Measurements from ENCODE around the gene MKLN1. TPM values are rescaled to one million over a fixed set of nuclear protein-coding genes. Genes with fewer than 3 reads are reported as not detected.

Gene MKLN1
- total RNA-seq, 2 experiments from 2014 or later: 33.0 to 33.8 TPM

- Mint-ChIP-seq H3K4me1 (ENCODE audit: low read depth) (peaks cover 13% of the 10 kb centered on the region), H3K4me3 (no peak overlapping the region), H3K36me3 (no peaks in the 10 kb centered on the region), H3K9me3 (no peaks in the 10 kb centered on the region), H3K27me3 (peaks cover 4% of the 10 kb centered on the region), H3K27ac (no peak overlapping the region)
- CTCF ChIA-PET: no interaction called here
- DNase-seq: no peak
- POLR2A ChIA-PET: no interaction called here
- intact Hi-C loops (cut with micrococcal nuclease): no loop called here
Observed at GRCh38 chr7:131524115-131524514, 196.4 kb downstream of the MKLN1 start.

GRCh38 chr7:131524703-131525102 is 197.0 kb downstream of the MKLN1 start:
- H3K9me3 Mint-ChIP-seq: no peaks in the 10 kb centered on the region
- ChIA-PET CTCF (no interaction called here), POLR2A (no interaction called here)
- intact Hi-C loops (cut with micrococcal nuclease): no loop called here
- no peak overlapping the region for H3K4me3 Mint-ChIP-seq
- H3K27ac Mint-ChIP-seq: no peak overlapping the region
- peaks cover 13% of the 10 kb centered on the region for H3K4me1 Mint-ChIP-seq (ENCODE audit: low read depth)
- no peaks in the 10 kb centered on the region for H3K36me3 Mint-ChIP-seq
- peaks cover 4% of the 10 kb centered on the region for H3K27me3 Mint-ChIP-seq
- no peak for DNase-seq

GRCh38 chr7:131525820-131526219 is 198.1 kb downstream of the MKLN1 start:
- no peaks in the 10 kb centered on the region for H3K9me3 Mint-ChIP-seq
- H3K36me3 Mint-ChIP-seq: no peaks in the 10 kb centered on the region
- H3K27ac Mint-ChIP-seq: no peak overlapping the region
- DNase-seq: no peak
- peaks cover 4% of the 10 kb centered on the region for H3K27me3 Mint-ChIP-seq
- H3K4me1 Mint-ChIP-seq (ENCODE audit: low read depth): peaks cover 13% of the 10 kb centered on the region
- ChIA-PET POLR2A (no interaction called here), CTCF (interaction anchor here (1.0 kb wide), 1 partner anchor 13 kb away, joined by 3 read pairs; no protein-coding TSS in a partner anchor)
- intact Hi-C loops (cut with micrococcal nuclease): no loop called here
- no peak overlapping the region for H3K4me3 Mint-ChIP-seq

- ChIA-PET POLR2A (no interaction called here), CTCF (interaction anchor here (1.2 kb wide), 1 partner anchor 13 kb away, joined by 4 read pairs; no protein-coding TSS in a partner anchor)
- Mint-ChIP-seq H3K36me3 (no peaks in the 10 kb centered on the region), H3K4me3 (no peak overlapping the region), H3K9me3 (no peaks in the 10 kb centered on the region), H3K27ac (no peak overlapping the region), H3K4me1 (ENCODE audit: low read depth) (peaks cover 7% of the 10 kb centered on the region), H3K27me3 (peaks cover 4% of the 10 kb centered on the region)
- intact Hi-C loops (cut with micrococcal nuclease): no loop called here
- DNase-seq: no peak
Observed at GRCh38 chr7:131527456-131527855, 199.8 kb downstream of the MKLN1 start.

GRCh38 chr7:131529179-131529578 is 201.5 kb downstream of the MKLN1 start:
- Mint-ChIP-seq H3K27me3 (peaks cover 4% of the 10 kb centered on the region), H3K4me1 (ENCODE audit: low read depth) (no peaks in the 10 kb centered on the region), H3K9me3 (no peaks in the 10 kb centered on the region), H3K4me3 (no peak overlapping the region), H3K27ac (no peak overlapping the region), H3K36me3 (no peaks in the 10 kb centered on the region)
- ChIA-PET CTCF (no interaction called here), POLR2A (no interaction called here)
- no peak for DNase-seq
- intact Hi-C loops (cut with micrococcal nuclease): no loop called here

GRCh38 chr7:131529617-131530016 is 201.9 kb downstream of the MKLN1 start:
- CTCF ChIA-PET: no interaction called here

GRCh38 chr7:131530137-131530536 is 202.5 kb downstream of the MKLN1 start:
- peaks cover 4% of the 10 kb centered on the region for H3K27me3 Mint-ChIP-seq
- no peak overlapping the region for H3K27ac Mint-ChIP-seq
- H3K4me3 Mint-ChIP-seq: no peak overlapping the region
- H3K36me3 Mint-ChIP-seq: no peaks in the 10 kb centered on the region
- DNase-seq: no peak
- no peaks in the 10 kb centered on the region for H3K4me1 Mint-ChIP-seq (ENCODE audit: low read depth)
- intact Hi-C loops (cut with micrococcal nuclease): no loop called here
- POLR2A ChIA-PET: no interaction called here
- CTCF ChIA-PET: no interaction called here
- H3K9me3 Mint-ChIP-seq: no peaks in the 10 kb centered on the region

More at GRCh38 chr7:131529617-131530016, 201.9 kb downstream of the MKLN1 start:
- Mint-ChIP-seq H3K27ac (no peak overlapping the region), H3K9me3 (no peaks in the 10 kb centered on the region), H3K4me3 (no peak overlapping the region), H3K4me1 (ENCODE audit: low read depth) (no peaks in the 10 kb centered on the region), H3K36me3 (no peaks in the 10 kb centered on the region), H3K27me3 (peaks cover 4% of the 10 kb centered on the region)
- POLR2A ChIA-PET: no interaction called here
- intact Hi-C loops (cut with micrococcal nuclease): no loop called here
- no peak for DNase-seq

- H3K27me3 Mint-ChIP-seq: peaks cover 1% of the 10 kb centered on the region
- intact Hi-C loops (cut with micrococcal nuclease): no loop called here
Observed at GRCh38 chr7:131532570-131533091, 205.0 kb downstream of the MKLN1 start.

GRCh38 chr7:131533151-131533559 is 205.5 kb downstream of the MKLN1 start:
- Mint-ChIP-seq H3K27me3 (peaks cover 1% of the 10 kb centered on the region), H3K36me3 (no peaks in the 10 kb centered on the region), H3K27ac (no peak overlapping the region), H3K4me3 (no peak overlapping the region), H3K4me1 (ENCODE audit: low read depth) (no peaks in the 10 kb centered on the region), H3K9me3 (no peaks in the 10 kb centered on the region)
- no peak for DNase-seq
- CTCF ChIA-PET: no interaction called here
- POLR2A ChIA-PET: no interaction called here
- intact Hi-C loops (cut with micrococcal nuclease): no loop called here

More at GRCh38 chr7:131532570-131533091, 205.0 kb downstream of the MKLN1 start:
- no peak overlapping the region for H3K27ac Mint-ChIP-seq
- ChIA-PET POLR2A (no interaction called here), CTCF (no interaction called here)
- DNase-seq: no peak
- H3K9me3 Mint-ChIP-seq: no peaks in the 10 kb centered on the region
- H3K4me3 Mint-ChIP-seq: no peak overlapping the region
- no peaks in the 10 kb centered on the region for H3K4me1 Mint-ChIP-seq (ENCODE audit: low read depth)
- H3K36me3 Mint-ChIP-seq: no peaks in the 10 kb centered on the region

- CTCF ChIA-PET: interaction anchor here (1.6 to 2.6 kb wide), 2 partner anchors 12 to 121 kb away, joined by 4 to 11 read pairs; no protein-coding TSS in a partner anchor
- H3K4me1 Mint-ChIP-seq (ENCODE audit: low read depth): no peaks in the 10 kb centered on the region
- POLR2A ChIA-PET: no interaction called here
- no peak for DNase-seq
- H3K4me3 Mint-ChIP-seq: no peak overlapping the region
- no peak overlapping the region for H3K27ac Mint-ChIP-seq
- no peaks in the 10 kb centered on the region for H3K36me3 Mint-ChIP-seq
- H3K27me3 Mint-ChIP-seq: peaks cover 1% of the 10 kb centered on the region
- no peaks in the 10 kb centered on the region for H3K9me3 Mint-ChIP-seq
- intact Hi-C loops (cut with micrococcal nuclease): no loop called here
Observed at GRCh38 chr7:131533566-131534561, 206.2 kb downstream of the MKLN1 start.

GRCh38 chr7:131536361-131536849 is 208.7 kb downstream of the MKLN1 start:
- Mint-ChIP-seq H3K9me3 (no peaks in the 10 kb centered on the region), H3K4me1 (ENCODE audit: low read depth) (no peaks in the 10 kb centered on the region)

GRCh38 chr7:131537571-131537978 is 209.9 kb downstream of the MKLN1 start:
- intact Hi-C loops (cut with micrococcal nuclease): no loop called here
- CTCF ChIA-PET: interaction anchor here (3.1 kb wide), 1 partner anchor 10 kb away, joined by 12 read pairs; no protein-coding TSS in a partner anchor
- POLR2A ChIA-PET: no interaction called here
- Mint-ChIP-seq H3K36me3 (no peaks in the 10 kb centered on the region), H3K4me3 (no peak overlapping the region), H3K27me3 (no peaks in the 10 kb centered on the region), H3K9me3 (no peaks in the 10 kb centered on the region), H3K4me1 (ENCODE audit: low read depth) (no peaks in the 10 kb centered on the region), H3K27ac (no peak overlapping the region)
- DNase-seq: no peak

More at GRCh38 chr7:131536361-131536849, 208.7 kb downstream of the MKLN1 start:
- no peak overlapping the region for H3K4me3 Mint-ChIP-seq
- ChIA-PET CTCF (interaction anchor here (2.6 kb wide), 1 partner anchor 10 kb away, joined by 11 read pairs; no protein-coding TSS in a partner anchor), POLR2A (no interaction called here)
- H3K36me3 Mint-ChIP-seq: no peaks in the 10 kb centered on the region
- H3K27ac Mint-ChIP-seq: no peak overlapping the region
- intact Hi-C loops (cut with micrococcal nuclease): no loop called here
- no peak for DNase-seq
- no peaks in the 10 kb centered on the region for H3K27me3 Mint-ChIP-seq
